WTC11 (cell line): ENCODE results near the gene KBTBD13. TPM values are rescaled to one million over a fixed set of nuclear protein-coding genes. Genes with fewer than 3 reads are reported as not detected.

Experiments
- ATAC-seq: fragments of 200-7000 bp; cut with Tn5 transposase; 2 replicates; pipeline ENCODE4 v1.10.0; 2021; ENCODE audit warnings: mild to moderate bottlenecking, moderate library complexity
- CTCF ChIA-PET: fragments of 300-600 bp; sonication (Branson Sonifier 250); formaldehyde crosslinking; loops from one replicate; lab custom pipeline; 2021; ENCODE audit warnings: antibody characterized with exemption; lab: Charles Lee
- POLR2A ChIA-PET: fragments of 350-600 bp; sonication (Branson Sonifier 250); formaldehyde crosslinking; loops from one replicate; lab custom pipeline; 2021; ENCODE audit warnings: antibody characterized with exemption; lab: Charles Lee
- DNase-seq: peaks from one replicate; pipeline ENCODE4 v3.0.0; 2021; ENCODE audit warnings: low spot score
- H3K27ac Mint-ChIP-seq: 2 replicates; pipeline ENCODE4 v1.8.0; 2021; ENCODE audit warnings: mixed read lengths
- H3K27me3 Mint-ChIP-seq: 2 replicates; pipeline ENCODE4 v1.8.0; 2021; ENCODE audit warnings: low read depth, mild to moderate bottlenecking, moderate library complexity, mixed read lengths
- H3K36me3 Mint-ChIP-seq: 2 replicates; pipeline ENCODE4 v1.8.0; 2021; ENCODE audit warnings: mixed read lengths
- H3K4me1 Mint-ChIP-seq: 2 replicates; pipeline ENCODE4 v1.8.0; 2022; ENCODE audit warnings: mixed read lengths
- H3K4me3 Mint-ChIP-seq: 2 replicates; pipeline ENCODE4 v1.8.0; 2021; ENCODE audit warnings: mild to moderate bottlenecking, moderate library complexity, mixed read lengths
- H3K9me3 Mint-ChIP-seq: 2 replicates; pipeline ENCODE4 v1.8.0; 2021; ENCODE audit warnings: mixed read lengths
- E2F5 ChIP-seq: sonication (generic); formaldehyde crosslinking; IDR thresholded peaks from 2 replicates; pipeline ENCODE4 v1.8.1; 2022; ENCODE audit warnings: mild to moderate bottlenecking, moderate library complexity, missing genetic modification reagents
- GABPB1 ChIP-seq: sonication (generic); formaldehyde crosslinking; IDR thresholded peaks from 2 replicates; pipeline ENCODE4 v1.8.1; 2023; ENCODE audit warnings: mild to moderate bottlenecking, missing genetic modification reagents
- HMGA2 ChIP-seq: fragments of 250-450 bp; sonication (Bioruptor Pico); IDR thresholded peaks from 2 replicates; pipeline ENCODE4 v1.4.0; 2021; ENCODE audit warnings: mild to moderate bottlenecking, moderate library complexity
- KAT7 ChIP-seq: sonication (generic); formaldehyde crosslinking; IDR thresholded peaks from 2 replicates; pipeline ENCODE4 v1.8.1; 2023; ENCODE audit warnings: missing genetic modification reagents, mild to moderate bottlenecking, borderline replicate concordance
- NFE2L1 ChIP-seq: sonication (generic); formaldehyde crosslinking; IDR thresholded peaks from 2 replicates; pipeline ENCODE4 v1.8.1; 2023; ENCODE audit warnings: missing genetic modification reagents
- SMAD3 ChIP-seq: sonication (generic); formaldehyde crosslinking; IDR thresholded peaks from 2 replicates; pipeline ENCODE4 v1.8.0; 2022; ENCODE audit warnings: missing genetic modification reagents, mild to moderate bottlenecking, borderline replicate concordance
- SOX15 ChIP-seq: fragments of 250-450 bp; sonication (Bioruptor Pico); IDR thresholded peaks from 2 replicates; pipeline ENCODE4 v1.9.0; 2021; ENCODE audit warnings: mild to moderate bottlenecking
- TEAD1 ChIP-seq: sonication (generic); formaldehyde crosslinking; IDR thresholded peaks from 2 replicates; pipeline ENCODE4 v1.8.0; 2022; ENCODE audit warnings: mild to moderate bottlenecking, missing genetic modification reagents
- TEAD4 ChIP-seq: sonication (generic); formaldehyde crosslinking; IDR thresholded peaks from 2 replicates; pipeline ENCODE4 v1.8.0; 2022; ENCODE audit warnings: mild to moderate bottlenecking, missing genetic modification reagents
- ZMAT4 ChIP-seq: fragments of 250-450 bp; sonication (Bioruptor Pico); IDR thresholded peaks from 2 replicates; pipeline ENCODE4 v1.9.0; 2021; ENCODE audit warnings: mild to moderate bottlenecking
- ZNF423 ChIP-seq: fragments of 250-450 bp; sonication (Bioruptor Pico); IDR thresholded peaks from 2 replicates; pipeline ENCODE4 v2.1.2; 2022; ENCODE audit warnings: mild to moderate bottlenecking, moderate library complexity
- ZNF425 ChIP-seq: fragments of 250-450 bp; sonication (Bioruptor Pico); conservative IDR thresholded peaks from 2 replicates; pipeline ENCODE4 v1.9.0; 2021; ENCODE audit warnings: mild to moderate bottlenecking
- total RNA-seq: library from RNA; stranded (reverse); gene quantifications from 3 replicates; pipeline ENCODE4 v1.2.3, GENCODE V29; 2021
- TF ChIP-seq, protein P1 (sequence below): sonication (generic); formaldehyde crosslinking; IDR thresholded peaks from 2 replicates; pipeline ENCODE4 v1.8.1; 2023; ENCODE audit warnings: mild to moderate bottlenecking, moderate library complexity, missing genetic modification reagents
- TF ChIP-seq, protein P2 (sequence below): sonication (generic); formaldehyde crosslinking; IDR thresholded peaks from 2 replicates; pipeline ENCODE4 v1.8.1; 2022; ENCODE audit warnings: missing genetic modification reagents, borderline replicate concordance
- TF ChIP-seq, protein P3 (sequence below): fragments of 250-450 bp; sonication (Bioruptor Pico); IDR thresholded peaks from 2 replicates; pipeline ENCODE4 v1.9.0; 2021; ENCODE audit warnings: moderate library complexity, mild to moderate bottlenecking, inconsistent platforms, borderline replicate concordance
- TF ChIP-seq, protein P4 (sequence below): sonication (generic); formaldehyde crosslinking; IDR thresholded peaks from 2 replicates; pipeline ENCODE4 v1.8.0; 2022; ENCODE audit warnings: missing genetic modification reagents
- TF ChIP-seq, protein P5 (sequence below): sonication (generic); formaldehyde crosslinking; IDR thresholded peaks from 2 replicates; pipeline ENCODE4 v1.8.0; 2022; ENCODE audit warnings: mild to moderate bottlenecking, missing genetic modification reagents
- TF ChIP-seq, protein P6 (sequence below): sonication (generic); formaldehyde crosslinking; IDR thresholded peaks from 2 replicates; pipeline ENCODE4 v1.8.0; 2023; ENCODE audit warnings: missing genetic modification reagents, mild to moderate bottlenecking, borderline replicate concordance

The KBTBD13 gene
- total RNA-seq, 1 experiment from 2014 or later = not detected

DNA sequence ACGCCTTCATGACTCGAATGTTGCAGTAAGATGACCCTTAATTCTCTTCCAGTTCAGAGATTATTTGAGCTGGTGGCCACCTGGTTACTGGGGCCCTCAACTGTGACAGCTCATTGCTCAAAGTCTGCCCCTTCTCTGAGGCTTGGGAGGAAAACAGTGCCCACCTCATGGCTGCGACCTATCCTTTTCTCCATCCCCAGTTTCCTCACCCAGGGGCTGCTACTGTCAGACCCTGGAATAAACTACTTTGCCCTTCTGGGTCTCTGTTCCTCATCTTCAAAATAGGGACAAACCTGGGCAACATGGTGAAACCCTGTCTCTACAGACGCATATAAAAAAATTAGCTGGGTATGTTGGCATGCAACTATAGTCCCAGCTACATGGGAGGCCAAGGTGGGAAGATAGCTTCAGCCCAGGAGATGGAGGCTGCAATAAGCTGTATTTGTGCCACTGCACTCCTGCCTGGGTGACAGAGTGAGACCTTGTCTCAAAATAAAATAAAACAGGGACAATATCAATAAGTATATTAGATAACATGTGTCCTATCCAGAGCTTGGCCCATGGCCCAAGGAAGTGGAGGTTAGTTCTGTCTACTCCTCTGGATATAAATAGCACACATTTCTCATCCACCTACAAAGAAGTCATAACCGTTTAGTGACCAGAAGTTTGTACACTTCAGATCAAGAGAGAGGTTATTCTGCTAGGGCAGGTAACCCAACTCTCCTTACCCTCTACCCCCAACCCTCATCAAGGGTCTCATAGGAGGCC is 6.6 kb upstream of the KBTBD13 start:
- ChIA-PET CTCF (interaction anchor here (5.3 to 20.3 kb wide), 3 partner anchors 8 to 32 kb away, joined by 71 to 292 read pairs (median 98); partner anchors contain the start of gene KBTBD13), POLR2A (interaction anchor here (0.5 kb wide), 1 partner anchor 58 kb away, joined by 4 read pairs; no protein-coding TSS in a partner anchor)
- H3K4me1 Mint-ChIP-seq = peaks cover 37% of the 10 kb centered on the region

More for the DNA sequence above, 6.6 kb upstream of the KBTBD13 start:
- no peak for TF ChIP-seq TEAD4 (CRISPR knock-in tag)
- TF ChIP-seq E2F5 (CRISPR knock-in tag) = no peak
- TF ChIP-seq, protein P1, sequence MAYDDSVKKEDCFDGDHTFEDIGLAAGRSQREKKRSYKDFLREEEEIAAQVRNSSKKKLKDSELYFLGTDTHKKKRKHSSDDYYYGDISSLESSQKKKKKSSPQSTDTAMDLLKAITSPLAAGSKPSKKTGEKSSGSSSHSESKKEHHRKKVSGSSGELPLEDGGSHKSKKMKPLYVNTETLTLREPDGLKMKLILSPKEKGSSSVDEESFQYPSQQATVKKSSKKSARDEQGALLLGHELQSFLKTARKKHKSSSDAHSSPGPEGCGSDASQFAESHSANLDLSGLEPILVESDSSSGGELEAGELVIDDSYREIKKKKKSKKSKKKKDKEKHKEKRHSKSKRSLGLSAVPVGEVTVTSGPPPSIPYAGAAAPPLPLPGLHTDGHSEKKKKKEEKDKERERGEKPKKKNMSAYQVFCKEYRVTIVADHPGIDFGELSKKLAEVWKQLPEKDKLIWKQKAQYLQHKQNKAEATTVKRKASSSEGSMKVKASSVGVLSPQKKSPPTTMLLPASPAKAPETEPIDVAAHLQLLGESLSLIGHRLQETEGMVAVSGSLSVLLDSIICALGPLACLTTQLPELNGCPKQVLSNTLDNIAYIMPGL (CRISPR knock-in tag) = no peak
- TF ChIP-seq, protein P2, sequence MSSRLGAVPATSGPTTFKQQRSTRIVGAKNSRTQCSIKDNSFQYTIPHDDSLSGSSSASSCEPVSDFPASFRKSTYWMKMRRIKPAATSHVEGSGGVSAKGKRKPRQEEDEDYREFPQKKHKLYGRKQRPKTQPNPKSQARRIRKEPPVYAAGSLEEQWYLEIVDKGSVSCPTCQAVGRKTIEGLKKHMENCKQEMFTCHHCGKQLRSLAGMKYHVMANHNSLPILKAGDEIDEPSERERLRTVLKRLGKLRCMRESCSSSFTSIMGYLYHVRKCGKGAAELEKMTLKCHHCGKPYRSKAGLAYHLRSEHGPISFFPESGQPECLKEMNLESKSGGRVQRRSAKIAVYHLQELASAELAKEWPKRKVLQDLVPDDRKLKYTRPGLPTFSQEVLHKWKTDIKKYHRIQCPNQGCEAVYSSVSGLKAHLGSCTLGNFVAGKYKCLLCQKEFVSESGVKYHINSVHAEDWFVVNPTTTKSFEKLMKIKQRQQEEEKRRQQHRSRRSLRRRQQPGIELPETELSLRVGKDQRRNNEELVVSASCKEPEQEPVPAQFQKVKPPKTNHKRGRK (CRISPR knock-in tag) = no peak
- TF ChIP-seq NFE2L1 (CRISPR knock-in tag) = no peak
- no peak for TF ChIP-seq ZNF423
- TF ChIP-seq, protein P3, sequence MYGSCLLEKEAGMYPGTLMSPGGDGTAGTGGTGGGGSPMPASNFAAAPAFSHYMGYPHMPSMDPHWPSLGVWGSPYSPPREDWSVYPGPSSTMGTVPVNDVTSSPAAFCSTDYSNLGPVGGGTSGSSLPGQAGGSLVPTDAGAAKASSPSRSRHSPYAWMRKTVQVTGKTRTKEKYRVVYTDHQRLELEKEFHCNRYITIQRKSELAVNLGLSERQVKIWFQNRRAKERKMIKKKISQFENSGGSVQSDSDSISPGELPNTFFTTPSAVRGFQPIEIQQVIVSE (CRISPR knock-in tag) = no peak
- TF ChIP-seq, protein P4, sequence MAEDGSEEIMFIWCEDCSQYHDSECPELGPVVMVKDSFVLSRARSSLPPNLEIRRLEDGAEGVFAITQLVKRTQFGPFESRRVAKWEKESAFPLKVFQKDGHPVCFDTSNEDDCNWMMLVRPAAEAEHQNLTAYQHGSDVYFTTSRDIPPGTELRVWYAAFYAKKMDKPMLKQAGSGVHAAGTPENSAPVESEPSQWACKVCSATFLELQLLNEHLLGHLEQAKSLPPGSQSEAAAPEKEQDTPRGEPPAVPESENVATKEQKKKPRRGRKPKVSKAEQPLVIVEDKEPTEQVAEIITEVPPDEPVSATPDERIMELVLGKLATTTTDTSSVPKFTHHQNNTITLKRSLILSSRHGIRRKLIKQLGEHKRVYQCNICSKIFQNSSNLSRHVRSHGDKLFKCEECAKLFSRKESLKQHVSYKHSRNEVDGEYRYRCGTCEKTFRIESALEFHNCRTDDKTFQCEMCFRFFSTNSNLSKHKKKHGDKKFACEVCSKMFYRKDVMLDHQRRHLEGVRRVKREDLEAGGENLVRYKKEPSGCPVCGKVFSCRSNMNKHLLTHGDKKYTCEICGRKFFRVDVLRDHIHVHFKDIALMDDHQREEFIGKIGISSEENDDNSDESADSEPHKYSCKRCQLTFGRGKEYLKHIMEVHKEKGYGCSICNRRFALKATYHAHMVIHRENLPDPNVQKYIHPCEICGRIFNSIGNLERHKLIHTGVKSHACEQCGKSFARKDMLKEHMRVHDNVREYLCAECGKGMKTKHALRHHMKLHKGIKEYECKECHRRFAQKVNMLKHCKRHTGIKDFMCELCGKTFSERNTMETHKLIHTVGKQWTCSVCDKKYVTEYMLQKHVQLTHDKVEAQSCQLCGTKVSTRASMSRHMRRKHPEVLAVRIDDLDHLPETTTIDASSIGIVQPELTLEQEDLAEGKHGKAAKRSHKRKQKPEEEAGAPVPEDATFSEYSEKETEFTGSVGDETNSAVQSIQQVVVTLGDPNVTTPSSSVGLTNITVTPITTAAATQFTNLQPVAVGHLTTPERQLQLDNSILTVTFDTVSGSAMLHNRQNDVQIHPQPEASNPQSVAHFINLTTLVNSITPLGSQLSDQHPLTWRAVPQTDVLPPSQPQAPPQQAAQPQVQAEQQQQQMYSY (CRISPR knock-in tag) = no peak
- TF ChIP-seq GABPB1 (CRISPR knock-in tag) = no peak
- TF ChIP-seq, protein P5, sequence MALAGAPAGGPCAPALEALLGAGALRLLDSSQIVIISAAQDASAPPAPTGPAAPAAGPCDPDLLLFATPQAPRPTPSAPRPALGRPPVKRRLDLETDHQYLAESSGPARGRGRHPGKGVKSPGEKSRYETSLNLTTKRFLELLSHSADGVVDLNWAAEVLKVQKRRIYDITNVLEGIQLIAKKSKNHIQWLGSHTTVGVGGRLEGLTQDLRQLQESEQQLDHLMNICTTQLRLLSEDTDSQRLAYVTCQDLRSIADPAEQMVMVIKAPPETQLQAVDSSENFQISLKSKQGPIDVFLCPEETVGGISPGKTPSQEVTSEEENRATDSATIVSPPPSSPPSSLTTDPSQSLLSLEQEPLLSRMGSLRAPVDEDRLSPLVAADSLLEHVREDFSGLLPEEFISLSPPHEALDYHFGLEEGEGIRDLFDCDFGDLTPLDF (CRISPR knock-in tag) = no peak
- TF ChIP-seq TEAD1 (CRISPR knock-in tag) = no peak
- TF ChIP-seq KAT7 (CRISPR knock-in tag) = no peak
- TF ChIP-seq, protein P6, sequence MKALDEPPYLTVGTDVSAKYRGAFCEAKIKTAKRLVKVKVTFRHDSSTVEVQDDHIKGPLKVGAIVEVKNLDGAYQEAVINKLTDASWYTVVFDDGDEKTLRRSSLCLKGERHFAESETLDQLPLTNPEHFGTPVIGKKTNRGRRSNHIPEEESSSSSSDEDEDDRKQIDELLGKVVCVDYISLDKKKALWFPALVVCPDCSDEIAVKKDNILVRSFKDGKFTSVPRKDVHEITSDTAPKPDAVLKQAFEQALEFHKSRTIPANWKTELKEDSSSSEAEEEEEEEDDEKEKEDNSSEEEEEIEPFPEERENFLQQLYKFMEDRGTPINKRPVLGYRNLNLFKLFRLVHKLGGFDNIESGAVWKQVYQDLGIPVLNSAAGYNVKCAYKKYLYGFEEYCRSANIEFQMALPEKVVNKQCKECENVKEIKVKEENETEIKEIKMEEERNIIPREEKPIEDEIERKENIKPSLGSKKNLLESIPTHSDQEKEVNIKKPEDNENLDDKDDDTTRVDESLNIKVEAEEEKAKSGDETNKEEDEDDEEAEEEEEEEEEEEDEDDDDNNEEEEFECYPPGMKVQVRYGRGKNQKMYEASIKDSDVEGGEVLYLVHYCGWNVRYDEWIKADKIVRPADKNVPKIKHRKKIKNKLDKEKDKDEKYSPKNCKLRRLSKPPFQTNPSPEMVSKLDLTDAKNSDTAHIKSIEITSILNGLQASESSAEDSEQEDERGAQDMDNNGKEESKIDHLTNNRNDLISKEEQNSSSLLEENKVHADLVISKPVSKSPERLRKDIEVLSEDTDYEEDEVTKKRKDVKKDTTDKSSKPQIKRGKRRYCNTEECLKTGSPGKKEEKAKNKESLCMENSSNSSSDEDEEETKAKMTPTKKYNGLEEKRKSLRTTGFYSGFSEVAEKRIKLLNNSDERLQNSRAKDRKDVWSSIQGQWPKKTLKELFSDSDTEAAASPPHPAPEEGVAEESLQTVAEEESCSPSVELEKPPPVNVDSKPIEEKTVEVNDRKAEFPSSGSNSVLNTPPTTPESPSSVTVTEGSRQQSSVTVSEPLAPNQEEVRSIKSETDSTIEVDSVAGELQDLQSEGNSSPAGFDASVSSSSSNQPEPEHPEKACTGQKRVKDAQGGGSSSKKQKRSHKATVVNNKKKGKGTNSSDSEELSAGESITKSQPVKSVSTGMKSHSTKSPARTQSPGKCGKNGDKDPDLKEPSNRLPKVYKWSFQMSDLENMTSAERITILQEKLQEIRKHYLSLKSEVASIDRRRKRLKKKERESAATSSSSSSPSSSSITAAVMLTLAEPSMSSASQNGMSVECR (CRISPR knock-in tag) = no peak
- TF ChIP-seq SMAD3 = no peak
- TF ChIP-seq ZMAT4 (CRISPR knock-in tag) = no peak
- no peak for TF ChIP-seq ZNF425
- no peak for TF ChIP-seq HMGA2 (CRISPR knock-in tag)
- TF ChIP-seq SOX15 (CRISPR knock-in tag) = no peak
- Mint-ChIP-seq H3K36me3 (peaks cover 4% of the 10 kb centered on the region; the same call in 1 of the 2 replicates), H3K27ac (no peak overlapping the region), H3K4me3 (no peak overlapping the region), H3K27me3 (peaks cover 21% of the 10 kb centered on the region), H3K9me3 (peaks cover 11% of the 10 kb centered on the region)
- no peak for ATAC-seq
- no peak for DNase-seq
